ENCODE results near the gene SARM1.

- no peak for TF ChIP-seq TAF1 (IDR thresholded peaks at IDR 0.05; ENCODE audit: low read depth, low read length)
- no peak for TF ChIP-seq POLR2A (IDR thresholded peaks at IDR 0.05; ENCODE audit: low read depth, low read length)
- no peak for TF ChIP-seq POLR2AphosphoS5 (IDR thresholded peaks at IDR 0.05; ENCODE audit: low read depth, low read length)
- TF ChIP-seq POU2F2 (IDR thresholded peaks at IDR 0.05; ENCODE audit: low read depth, low read length): no peak
- no peak for TF ChIP-seq SPI1 (IDR thresholded peaks at IDR 0.05; ENCODE audit: low read depth, low read length)
- TF ChIP-seq PAX5 (IDR thresholded peaks at IDR 0.05; ENCODE audit: insufficient read depth, low read length, severe bottlenecking): no peak
Measured at GRCh38 chr17:28324781-28325180, 46.7 kb upstream of the SARM1 start.

Data from GM12891 (cell line).